Measurements from ENCODE around the gene AHNAK2.

AHNAK2 gene

GRCh38 chr14:105012171-105012985, 34.2 kb upstream of the AHNAK2 start:
- no peak for DNase-seq (ENCODE audit: low spot score)

- no peak for DNase-seq (ENCODE audit: low spot score)
These were observed 33.3 kb upstream of the AHNAK2 start for GRCh38 chr14:105011312-105011990.

GRCh38 chr14:105010891-105011291, 32.7 kb upstream of the AHNAK2 start:
- no peak for DNase-seq (ENCODE audit: low spot score)

GRCh38 chr14:105010106-105010505, 31.9 kb upstream of the AHNAK2 start:
- no peak for DNase-seq (ENCODE audit: low spot score)

GRCh38 chr14:105007593-105008264, 29.6 kb upstream of the AHNAK2 start:
- no peak for DNase-seq (ENCODE audit: low spot score)

GRCh38 chr14:105006831-105007592, 28.8 kb upstream of the AHNAK2 start:
- no peak for DNase-seq (ENCODE audit: low spot score)

- DNase-seq (ENCODE audit: low spot score) = no peak
These were observed 28.0 kb upstream of the AHNAK2 start for GRCh38 chr14:105005929-105006830.

GRCh38 chr14:105005329-105005928, 27.3 kb upstream of the AHNAK2 start:
- no peak for DNase-seq (ENCODE audit: low spot score)

GRCh38 chr14:104999361-104999760, 21.2 kb upstream of the AHNAK2 start:
- DNase-seq (ENCODE audit: low spot score) = no peak

GRCh38 chr14:104998801-104999200, 20.6 kb upstream of the AHNAK2 start:
- DNase-seq (ENCODE audit: low spot score) = no peak

- no peak for DNase-seq (ENCODE audit: low spot score)
These were observed 18.3 kb upstream of the AHNAK2 start for GRCh38 chr14:104996483-104996882.

- DNase-seq (ENCODE audit: low spot score) = no peak
These were observed 17.9 kb upstream of the AHNAK2 start for GRCh38 chr14:104996032-104996431.

- no peak for DNase-seq (ENCODE audit: low spot score)
These were observed 16.8 kb upstream of the AHNAK2 start for GRCh38 chr14:104994978-104995377.

GRCh38 chr14:104993808-104994591, 15.8 kb upstream of the AHNAK2 start:
- no peak for DNase-seq (ENCODE audit: low spot score)

- DNase-seq (ENCODE audit: low spot score) = no peak
These were observed 15.1 kb upstream of the AHNAK2 start for GRCh38 chr14:104993306-104993705.

- no peak for DNase-seq (ENCODE audit: low spot score)
These were observed 14.3 kb upstream of the AHNAK2 start for GRCh38 chr14:104992501-104992900.

- DNase-seq (ENCODE audit: low spot score) = no peak
These were observed 13.7 kb upstream of the AHNAK2 start for GRCh38 chr14:104991896-104992230.

- DNase-seq (ENCODE audit: low spot score) = no peak
These were observed 11.8 kb upstream of the AHNAK2 start for GRCh38 chr14:104989951-104990303.

GRCh38 chr14:104989236-104989950, 11.2 kb upstream of the AHNAK2 start:
- no peak for DNase-seq (ENCODE audit: low spot score)
